Measurements from ENCODE around the gene DCDC1. TPM values are rescaled to one million over a fixed set of nuclear protein-coding genes. Genes with fewer than 3 reads are reported as not detected.

Gene DCDC1
- total RNA-seq, 1 donor from 2014 or later: not detected

- no peaks in the 10 kb centered on the region for H3K27me3 ChIP-seq
- H3K27ac ChIP-seq: no peak overlapping the region
- TF ChIP-seq POLR2A (IDR thresholded peaks at IDR 0.05): no peak
- TF ChIP-seq, protein P1, sequence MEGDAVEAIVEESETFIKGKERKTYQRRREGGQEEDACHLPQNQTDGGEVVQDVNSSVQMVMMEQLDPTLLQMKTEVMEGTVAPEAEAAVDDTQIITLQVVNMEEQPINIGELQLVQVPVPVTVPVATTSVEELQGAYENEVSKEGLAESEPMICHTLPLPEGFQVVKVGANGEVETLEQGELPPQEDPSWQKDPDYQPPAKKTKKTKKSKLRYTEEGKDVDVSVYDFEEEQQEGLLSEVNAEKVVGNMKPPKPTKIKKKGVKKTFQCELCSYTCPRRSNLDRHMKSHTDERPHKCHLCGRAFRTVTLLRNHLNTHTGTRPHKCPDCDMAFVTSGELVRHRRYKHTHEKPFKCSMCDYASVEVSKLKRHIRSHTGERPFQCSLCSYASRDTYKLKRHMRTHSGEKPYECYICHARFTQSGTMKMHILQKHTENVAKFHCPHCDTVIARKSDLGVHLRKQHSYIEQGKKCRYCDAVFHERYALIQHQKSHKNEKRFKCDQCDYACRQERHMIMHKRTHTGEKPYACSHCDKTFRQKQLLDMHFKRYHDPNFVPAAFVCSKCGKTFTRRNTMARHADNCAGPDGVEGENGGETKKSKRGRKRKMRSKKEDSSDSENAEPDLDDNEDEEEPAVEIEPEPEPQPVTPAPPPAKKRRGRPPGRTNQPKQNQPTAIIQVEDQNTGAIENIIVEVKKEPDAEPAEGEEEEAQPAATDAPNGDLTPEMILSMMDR (IDR thresholded peaks at IDR 0.05): no peak
- TF ChIP-seq POLR2AphosphoS5 (IDR thresholded peaks at IDR 0.05; ENCODE audit: insufficient read depth in 1 of 2, low read depth in 1 of 2): peak in 1 of 2 donors; percentile 41
- no peak for DNase-seq (ENCODE audit: extremely low spot score in 2 of 2)
- H3K4me1 ChIP-seq: peaks cover 12% of the 10 kb centered on the region
- intact Hi-C loops (cut with DNase I): no loop called here
- H3K4me3 ChIP-seq: no peak overlapping the region
- H3K36me3 ChIP-seq: no peaks in the 10 kb centered on the region
- H3K9me3 ChIP-seq: no peaks in the 10 kb centered on the region
Observed at GRCh38 chr11:30879322-30880005, 490.1 kb downstream of the DCDC1 start.

DNA sequence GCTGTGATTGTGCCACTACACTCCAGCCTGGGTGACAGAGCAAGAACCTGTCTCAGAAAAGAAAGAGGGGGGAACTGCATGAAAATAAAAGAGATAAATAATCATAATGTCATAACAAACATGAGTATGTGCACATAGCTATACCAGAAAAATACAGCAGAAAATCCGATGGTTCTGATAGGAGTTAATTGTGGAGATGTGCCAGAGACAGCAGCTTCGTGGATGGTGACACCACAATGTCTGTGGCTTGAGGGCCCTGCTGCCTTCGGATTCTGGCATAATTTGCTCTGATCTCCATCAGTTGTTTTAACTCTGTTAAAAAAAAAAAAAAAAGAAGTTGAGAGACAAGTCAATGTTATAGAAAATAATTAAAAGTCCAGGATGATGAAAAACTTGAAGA, 491.1 kb downstream of the DCDC1 start:
- TF ChIP-seq POLR2A (IDR thresholded peaks at IDR 0.05) (no peak), POLR2AphosphoS5 (IDR thresholded peaks at IDR 0.05; ENCODE audit: insufficient read depth in 1 of 2, low read depth in 1 of 2) (no peak)
- TF ChIP-seq, protein P1 (IDR thresholded peaks at IDR 0.05): no peak
- Histone ChIP-seq H3K9me3 (no peaks in the 10 kb centered on the region), H3K27ac (no peak overlapping the region), H3K27me3 (no peaks in the 10 kb centered on the region), H3K4me1 (peaks cover 12% of the 10 kb centered on the region), H3K4me3 (no peak overlapping the region), H3K36me3 (no peaks in the 10 kb centered on the region)
- DNase-seq (ENCODE audit: extremely low spot score in 2 of 2): no peak
- intact Hi-C loops (cut with DNase I): no loop called here

DNA sequence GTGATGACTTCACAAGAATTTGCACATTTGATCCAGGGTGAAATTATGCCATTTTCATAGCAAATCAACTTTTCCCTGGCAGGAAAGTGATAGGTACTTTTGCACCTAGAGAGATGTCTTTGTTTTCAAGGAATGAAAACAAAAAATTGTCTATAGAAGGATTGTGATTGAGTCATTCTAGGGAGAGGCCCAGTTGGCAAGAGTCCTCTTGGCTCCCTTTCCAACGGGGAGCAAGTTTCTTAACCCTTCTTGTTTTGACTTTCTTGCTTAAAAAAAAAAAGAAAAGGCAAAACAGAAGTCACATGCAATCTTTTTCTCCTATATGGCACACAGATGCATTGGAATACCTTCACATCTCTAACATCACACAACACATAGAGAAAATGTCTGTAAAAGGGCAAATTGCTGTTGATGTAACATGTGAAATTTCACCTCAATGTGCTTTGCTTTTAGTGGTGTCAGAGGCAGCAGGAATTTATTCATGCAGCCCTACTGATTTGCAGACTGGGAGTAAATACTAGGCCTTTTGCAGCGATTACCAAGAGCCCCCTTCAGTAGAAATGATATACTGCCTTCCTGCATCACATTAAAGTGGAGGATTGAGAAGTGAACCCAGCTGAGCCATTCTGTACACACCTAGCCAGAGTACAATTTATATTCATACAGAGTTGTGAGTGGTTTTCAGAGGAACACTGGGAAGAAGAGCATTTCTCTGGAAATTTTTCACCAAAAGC, 492.7 kb downstream of the DCDC1 start:
- H3K36me3 ChIP-seq: no peaks in the 10 kb centered on the region
- H3K27ac ChIP-seq: no peak overlapping the region
- intact Hi-C loops (cut with DNase I): no loop called here
- H3K27me3 ChIP-seq: no peaks in the 10 kb centered on the region
- no peak overlapping the region for H3K4me3 ChIP-seq
- no peak for DNase-seq (ENCODE audit: extremely low spot score in 2 of 2)
- TF ChIP-seq POLR2AphosphoS5 (IDR thresholded peaks at IDR 0.05; ENCODE audit: insufficient read depth in 1 of 2, low read depth in 1 of 2) (no peak), POLR2A (IDR thresholded peaks at IDR 0.05) (no peak)
- TF ChIP-seq, protein P1 (IDR thresholded peaks at IDR 0.05): no peak
- no peaks in the 10 kb centered on the region for H3K9me3 ChIP-seq
- H3K4me1 ChIP-seq: peaks cover 12% of the 10 kb centered on the region

GRCh38 chr11:30876228-30876627, 493.3 kb downstream of the DCDC1 start:
- H3K36me3 ChIP-seq: no peaks in the 10 kb centered on the region
- intact Hi-C loops (cut with DNase I): no loop called here

More at GRCh38 chr11:30876228-30876627, 493.3 kb downstream of the DCDC1 start:
- DNase-seq (ENCODE audit: extremely low spot score in 2 of 2): no peak
- Histone ChIP-seq H3K27me3 (no peaks in the 10 kb centered on the region), H3K4me3 (no peak overlapping the region), H3K4me1 (peaks cover 12% of the 10 kb centered on the region), H3K27ac (no peak overlapping the region), H3K9me3 (no peaks in the 10 kb centered on the region)
- no peak for TF ChIP-seq POLR2A (IDR thresholded peaks at IDR 0.05)
- TF ChIP-seq POLR2AphosphoS5 (IDR thresholded peaks at IDR 0.05; ENCODE audit: insufficient read depth in 1 of 2, low read depth in 1 of 2): no peak
- TF ChIP-seq, protein P1 (IDR thresholded peaks at IDR 0.05): no peak
